ENCODE data around the gene RPS6KB2.
A peak's percentile ranks its signal among the peaks of the same experiment; 100 is the strongest.

RPS6KB2 gene

DNA sequence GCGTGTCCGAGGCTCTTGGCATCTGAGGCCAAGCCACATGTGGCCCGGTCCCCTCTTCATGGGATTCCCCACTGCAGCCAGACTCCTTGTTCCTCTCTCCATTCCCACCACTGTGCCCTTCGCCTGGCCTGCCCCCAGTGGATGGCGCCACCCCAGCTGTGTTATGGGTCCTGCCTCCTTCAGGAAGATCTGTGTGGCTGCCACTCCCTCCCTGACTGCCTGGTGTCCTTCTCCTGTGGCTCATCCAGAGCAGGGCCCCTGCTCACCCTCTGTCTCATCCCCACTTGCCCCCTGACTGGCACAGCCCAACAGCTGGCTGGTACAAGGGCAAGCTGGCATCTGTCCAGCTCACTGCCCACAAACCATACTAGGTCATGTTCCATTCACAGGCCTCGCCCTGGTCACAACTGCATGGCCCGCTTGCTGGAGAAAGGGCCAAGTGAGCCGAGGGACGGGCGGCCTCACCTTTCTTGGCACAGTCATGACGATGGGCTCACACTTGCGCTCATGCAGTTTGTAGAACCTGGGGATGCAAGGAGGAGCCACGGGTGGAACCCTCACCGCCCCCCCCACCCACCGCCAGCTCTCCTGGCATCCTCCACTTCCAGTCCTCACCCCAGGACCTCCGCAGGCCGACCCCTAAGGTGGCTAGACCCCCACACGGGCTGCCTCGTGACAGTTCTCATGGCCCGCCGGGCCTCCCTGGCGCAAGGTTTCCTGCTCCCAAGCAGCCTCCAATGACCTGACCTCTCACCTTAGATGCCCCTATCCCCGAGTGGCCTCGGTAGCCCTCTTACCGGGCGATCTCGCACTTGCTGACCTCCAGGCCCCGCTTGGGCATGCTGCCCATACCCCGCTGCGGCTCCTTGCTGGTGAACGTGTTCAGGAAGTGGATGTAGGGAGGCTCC is 11.3 kb downstream of the RPS6KB2 start:
- Histone ChIP-seq H3K27ac (ENCODE audit: low read depth, low read length) (no peak overlapping the region), H3K4me3 (ENCODE audit: low read depth, low read length) (no peak overlapping the region)

DNA sequence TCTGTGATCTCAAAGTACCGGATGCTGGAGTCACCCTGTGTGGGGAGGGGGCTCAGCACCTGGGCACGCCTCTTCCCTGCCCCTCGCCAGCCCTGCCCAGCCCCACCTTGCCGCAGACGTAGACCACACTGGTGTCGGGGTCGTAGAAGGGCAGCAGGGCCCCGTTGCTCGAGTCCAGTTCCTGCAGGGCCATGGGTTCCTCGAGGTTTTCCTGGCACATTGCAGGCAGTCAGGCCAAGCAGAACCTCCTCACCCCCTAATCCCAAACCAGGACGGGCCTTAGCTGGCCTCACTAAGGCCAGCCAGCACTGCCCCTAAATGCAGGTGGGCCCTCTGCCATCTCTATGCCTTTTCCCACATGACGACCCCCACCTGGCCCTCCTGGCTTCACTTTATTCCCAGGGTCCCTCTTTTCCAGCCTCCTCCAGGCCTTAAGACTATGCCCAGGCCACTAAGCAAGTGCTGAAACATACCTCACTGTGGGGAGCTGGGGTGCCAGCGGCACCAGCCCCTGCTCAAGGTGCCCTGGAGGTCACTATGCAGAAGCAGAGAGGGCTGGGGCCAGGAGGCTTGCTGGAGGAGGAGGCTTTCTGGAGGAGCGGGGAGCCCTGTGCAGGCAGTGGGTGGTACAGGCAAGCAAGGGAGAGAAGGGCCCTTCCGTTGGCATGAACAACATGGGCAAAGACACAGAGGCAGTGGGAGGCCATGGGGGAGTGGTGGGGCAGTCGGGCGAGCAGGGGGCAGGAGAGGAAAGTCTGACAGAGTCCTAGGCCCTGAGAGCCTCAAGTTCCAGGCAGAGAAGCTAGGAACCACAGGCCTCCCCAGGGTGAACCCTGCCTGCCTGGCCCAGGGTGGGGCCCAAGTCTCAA is 12.2 kb downstream of the RPS6KB2 start:
- peaks cover 7% of the 10 kb centered on the region for H3K4me1 ChIP-seq (ENCODE audit: control insufficient read depth, insufficient read depth, low read length, unreplicated experiment)

More for the DNA sequence above, 11.3 kb downstream of the RPS6KB2 start:
- Histone ChIP-seq H2AFZ (ENCODE audit: low read length, unreplicated experiment) (no peak overlapping the region), H3K4me1 (ENCODE audit: control insufficient read depth, insufficient read depth, low read length, unreplicated experiment) (peaks cover 7% of the 10 kb centered on the region), H3K79me2 (ENCODE audit: control insufficient read depth, insufficient read depth, low read length, unreplicated experiment) (peaks cover 6% of the 10 kb centered on the region), H3K36me3 (ENCODE audit: insufficient read depth, low read length) (no peaks in the 10 kb centered on the region), H3K27me3 (ENCODE audit: insufficient read depth, low read length) (no peaks in the 10 kb centered on the region)

DNA sequence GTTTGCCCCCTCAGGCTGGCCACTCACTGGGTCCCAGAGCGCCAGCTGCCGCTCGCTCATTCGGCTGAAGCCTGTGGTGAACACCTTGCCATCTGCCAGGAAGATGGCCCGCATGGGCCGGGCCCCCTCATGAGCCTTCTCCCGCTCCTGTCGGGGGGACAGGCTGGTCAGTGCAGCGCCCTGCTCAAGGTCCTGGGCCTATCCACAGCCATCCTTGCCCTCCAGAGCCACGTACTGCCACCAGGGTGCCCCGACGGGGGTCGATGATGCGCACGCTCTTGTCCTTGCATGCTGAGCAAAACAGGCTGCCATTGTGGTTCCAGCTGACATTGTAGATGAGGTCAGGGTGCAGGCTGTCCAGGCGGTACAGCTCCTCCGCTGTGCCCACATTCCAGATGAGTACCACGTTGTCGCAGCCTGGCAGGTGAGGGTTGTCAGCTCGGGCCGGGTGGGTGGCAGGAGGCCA is 12.8 kb downstream of the RPS6KB2 start:
- no peak overlapping the region for H2AFZ ChIP-seq (ENCODE audit: low read length, unreplicated experiment)
- H3K79me2 ChIP-seq (ENCODE audit: control insufficient read depth, insufficient read depth, low read length, unreplicated experiment): peaks cover 6% of the 10 kb centered on the region
- H3K27me3 ChIP-seq (ENCODE audit: insufficient read depth, low read length): no peaks in the 10 kb centered on the region
- no peak overlapping the region for H3K27ac ChIP-seq (ENCODE audit: low read depth, low read length)
- peaks cover 7% of the 10 kb centered on the region for H3K4me1 ChIP-seq (ENCODE audit: control insufficient read depth, insufficient read depth, low read length, unreplicated experiment)
- no peak overlapping the region for H3K4me3 ChIP-seq (ENCODE audit: low read depth, low read length)
- H3K36me3 ChIP-seq (ENCODE audit: insufficient read depth, low read length): no peaks in the 10 kb centered on the region

More for the DNA sequence above, 12.2 kb downstream of the RPS6KB2 start:
- no peak overlapping the region for H2AFZ ChIP-seq (ENCODE audit: low read length, unreplicated experiment)
- H3K36me3 ChIP-seq (ENCODE audit: insufficient read depth, low read length): no peaks in the 10 kb centered on the region
- no peak overlapping the region for H3K27ac ChIP-seq (ENCODE audit: low read depth, low read length)
- H3K79me2 ChIP-seq (ENCODE audit: control insufficient read depth, insufficient read depth, low read length, unreplicated experiment): peaks cover 6% of the 10 kb centered on the region
- no peak overlapping the region for H3K4me3 ChIP-seq (ENCODE audit: low read depth, low read length)
- H3K27me3 ChIP-seq (ENCODE audit: insufficient read depth, low read length): no peaks in the 10 kb centered on the region

DNA sequence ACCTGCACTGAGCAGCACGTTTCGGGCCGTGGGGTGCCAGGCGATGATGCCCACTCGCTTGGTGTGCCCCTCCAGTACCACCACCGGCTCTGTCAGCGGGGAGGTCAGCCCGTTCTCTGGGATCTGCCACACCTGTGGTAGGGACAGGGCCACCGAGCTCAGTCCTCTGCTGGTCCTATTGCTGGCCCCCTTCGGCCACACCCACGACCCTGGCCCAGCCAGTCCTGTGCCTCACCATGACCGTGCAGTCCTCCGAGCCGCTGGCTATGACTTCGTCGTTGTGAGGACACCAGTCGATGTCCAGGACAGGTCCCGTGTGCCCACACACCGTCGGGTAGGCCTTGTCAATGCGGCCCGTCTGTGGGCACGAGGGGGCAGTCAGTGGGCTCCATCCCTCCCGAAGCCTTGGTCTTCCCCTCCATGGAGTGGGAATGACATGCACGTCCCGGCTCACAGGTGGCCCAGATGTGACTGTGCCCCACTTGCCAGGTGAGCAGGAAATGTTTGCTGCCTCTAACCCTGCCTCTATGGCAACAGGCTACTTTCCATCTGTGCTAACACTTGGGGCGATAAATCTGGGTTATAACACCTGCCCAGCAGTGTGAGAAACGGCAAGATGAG is 13.5 kb downstream of the RPS6KB2 start:
- Histone ChIP-seq H3K27ac (ENCODE audit: low read depth, low read length) (no peak overlapping the region), H2AFZ (ENCODE audit: low read length, unreplicated experiment) (no peak overlapping the region), H3K79me2 (ENCODE audit: control insufficient read depth, insufficient read depth, low read length, unreplicated experiment) (peaks cover 6% of the 10 kb centered on the region), H3K4me3 (ENCODE audit: low read depth, low read length) (peak overlapping the region; percentile 98; the same call in 1 of the 2 replicates), H3K27me3 (ENCODE audit: insufficient read depth, low read length) (no peaks in the 10 kb centered on the region), H3K4me1 (ENCODE audit: control insufficient read depth, insufficient read depth, low read length, unreplicated experiment) (peaks cover 7% of the 10 kb centered on the region), H3K36me3 (ENCODE audit: insufficient read depth, low read length) (no peaks in the 10 kb centered on the region)

DNA sequence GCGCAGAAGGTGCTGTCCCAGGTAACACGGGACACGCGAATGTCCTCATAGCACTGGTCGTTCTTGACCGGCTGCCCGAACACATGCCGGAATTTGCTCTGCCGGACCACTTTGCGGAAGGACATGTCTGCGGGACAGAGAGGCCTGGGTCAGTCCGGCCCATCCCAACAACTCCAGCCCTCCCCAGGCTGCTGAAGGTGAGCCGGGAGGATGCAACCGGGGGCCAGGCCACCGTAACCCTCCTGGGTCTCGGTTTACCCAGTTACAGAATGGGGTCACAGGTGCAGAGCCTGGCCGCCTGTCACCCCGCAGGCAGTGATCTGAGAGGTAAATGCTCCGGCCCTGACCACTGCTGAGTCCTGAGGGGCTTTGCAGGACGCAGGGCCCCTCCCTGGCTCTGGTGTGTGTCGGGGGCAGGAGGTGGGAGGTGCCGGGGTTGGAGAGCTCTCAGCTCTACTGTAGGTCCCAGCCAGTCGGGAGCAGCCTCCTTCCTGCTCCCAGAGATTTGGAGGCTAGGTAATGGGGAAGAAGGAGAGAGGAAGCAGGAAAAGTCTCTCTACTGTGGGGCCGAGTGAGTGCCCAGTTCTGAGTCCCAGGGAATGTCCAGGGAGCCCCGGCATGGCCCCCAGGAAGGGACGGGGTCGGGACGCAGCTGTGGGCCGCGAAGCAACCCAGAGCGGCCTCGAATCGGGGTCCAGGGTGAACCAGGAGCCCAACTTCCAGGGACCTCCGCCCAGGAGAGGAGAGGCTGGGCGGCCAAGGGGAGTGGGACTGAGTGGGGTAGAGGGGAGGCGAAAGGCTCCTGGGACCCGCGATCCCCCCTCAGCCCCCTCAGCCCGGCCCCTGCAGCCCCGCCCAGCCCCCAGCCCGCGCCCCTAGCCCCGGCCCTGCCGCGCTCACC is 14.5 kb downstream of the RPS6KB2 start:
- H3K79me2 ChIP-seq (ENCODE audit: control insufficient read depth, insufficient read depth, low read length, unreplicated experiment): peaks cover 6% of the 10 kb centered on the region
- peak overlapping the region; percentile 98 for H3K4me3 ChIP-seq (ENCODE audit: low read depth, low read length)
- peak overlapping the region; percentile 41 for H3K27ac ChIP-seq (ENCODE audit: low read depth, low read length)
- H2AFZ ChIP-seq (ENCODE audit: low read length, unreplicated experiment): no peak overlapping the region
- H3K4me1 ChIP-seq (ENCODE audit: control insufficient read depth, insufficient read depth, low read length, unreplicated experiment): peaks cover 7% of the 10 kb centered on the region
- H3K27me3 ChIP-seq (ENCODE audit: insufficient read depth, low read length): no peaks in the 10 kb centered on the region
- H3K36me3 ChIP-seq (ENCODE audit: insufficient read depth, low read length): no peaks in the 10 kb centered on the region

DNA sequence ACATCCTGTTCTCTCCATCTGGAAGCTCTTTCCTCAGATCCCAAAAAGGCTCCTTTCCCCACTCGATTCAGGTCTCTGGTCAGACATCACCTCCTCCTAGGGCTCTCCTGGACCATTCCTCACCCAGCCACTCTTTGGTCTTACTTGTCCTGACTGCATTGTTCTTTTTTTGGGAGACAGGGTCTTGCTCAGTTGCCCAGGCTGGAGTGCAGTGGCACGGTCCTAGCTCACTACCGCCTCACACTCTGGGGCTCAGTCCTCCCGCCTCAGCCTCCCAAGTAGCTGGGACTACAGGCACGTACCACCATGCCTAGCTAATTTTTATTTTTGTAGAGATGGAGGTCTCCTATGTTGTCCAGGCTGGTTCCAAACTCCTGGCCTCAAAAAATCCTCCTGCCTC is 17.2 kb downstream of the RPS6KB2 start:
- Histone ChIP-seq H2AFZ (ENCODE audit: low read length, unreplicated experiment) (no peak overlapping the region), H3K27me3 (ENCODE audit: insufficient read depth, low read length) (no peaks in the 10 kb centered on the region), H3K4me1 (ENCODE audit: control insufficient read depth, insufficient read depth, low read length, unreplicated experiment) (peaks cover 7% of the 10 kb centered on the region), H3K79me2 (ENCODE audit: control insufficient read depth, insufficient read depth, low read length, unreplicated experiment) (peaks cover 6% of the 10 kb centered on the region), H3K27ac (ENCODE audit: low read depth, low read length) (no peak overlapping the region), H3K4me3 (ENCODE audit: low read depth, low read length) (no peak overlapping the region), H3K36me3 (ENCODE audit: insufficient read depth, low read length) (no peaks in the 10 kb centered on the region)

DNA sequence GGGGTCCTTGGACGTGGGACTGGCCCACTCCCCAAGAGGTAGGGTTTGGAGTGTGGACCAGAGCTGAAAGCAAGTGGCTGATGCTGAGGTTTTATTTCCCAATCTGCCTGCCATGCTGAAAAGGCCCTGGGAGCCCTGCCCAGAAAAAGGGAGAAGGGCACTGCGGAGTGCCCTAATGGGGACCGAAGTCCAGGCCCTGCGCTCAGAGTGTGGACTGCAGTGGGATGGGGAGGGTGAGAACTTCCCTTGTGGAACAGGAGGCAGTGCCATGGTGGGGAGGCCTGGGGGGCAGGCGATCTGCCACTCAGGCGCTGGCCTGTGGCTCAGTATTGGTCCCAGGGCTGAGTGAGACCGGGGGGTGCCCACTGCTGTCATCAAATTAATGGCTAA is 19.9 kb downstream of the RPS6KB2 start:
- H3K36me3 ChIP-seq (ENCODE audit: insufficient read depth, low read length): no peaks in the 10 kb centered on the region
- no peaks in the 10 kb centered on the region for H3K27me3 ChIP-seq (ENCODE audit: insufficient read depth, low read length)
- H3K4me3 ChIP-seq (ENCODE audit: low read depth, low read length): no peak overlapping the region
- H2AFZ ChIP-seq (ENCODE audit: low read length, unreplicated experiment): no peak overlapping the region
- H3K4me1 ChIP-seq (ENCODE audit: control insufficient read depth, insufficient read depth, low read length, unreplicated experiment): no peaks in the 10 kb centered on the region
- H3K79me2 ChIP-seq (ENCODE audit: control insufficient read depth, insufficient read depth, low read length, unreplicated experiment): no peaks in the 10 kb centered on the region
- H3K27ac ChIP-seq (ENCODE audit: low read depth, low read length): no peak overlapping the region

DNA sequence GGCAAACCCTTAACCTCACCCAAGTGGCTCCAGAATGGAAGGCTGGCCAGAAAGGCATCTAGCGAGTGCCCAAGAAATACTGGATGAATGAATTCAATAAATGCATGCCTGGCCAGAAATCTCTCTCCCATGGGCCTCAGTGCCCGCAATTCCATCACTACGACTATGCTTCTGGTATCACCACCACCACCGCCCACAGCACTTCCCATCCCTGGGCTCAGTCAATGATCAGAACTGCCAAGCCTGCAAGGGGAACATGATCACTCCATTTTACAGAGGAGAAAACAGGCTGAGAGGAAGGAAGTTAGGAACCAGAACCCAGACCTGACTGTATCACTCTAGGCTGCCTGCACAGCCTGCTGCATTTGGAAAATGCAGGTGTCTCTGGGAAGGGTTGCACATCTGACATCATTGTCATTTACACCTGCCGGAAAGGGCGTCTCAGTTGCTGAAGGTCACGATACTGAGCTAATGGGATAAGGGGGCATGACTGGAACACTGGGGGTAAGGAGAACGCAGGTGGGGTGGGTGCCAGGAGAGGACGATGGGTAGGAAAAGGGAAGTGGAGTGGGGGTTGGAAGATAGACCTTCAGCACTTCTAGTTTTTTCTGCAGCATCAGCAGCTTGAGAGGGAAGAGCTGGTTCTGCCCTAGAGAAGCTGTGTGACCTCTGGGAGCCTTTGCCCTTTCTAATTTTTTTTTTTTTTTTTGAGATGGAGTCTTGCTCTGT is 21.0 kb downstream of the RPS6KB2 start:
- H3K79me2 ChIP-seq (ENCODE audit: control insufficient read depth, insufficient read depth, low read length, unreplicated experiment): no peaks in the 10 kb centered on the region
- H3K4me3 ChIP-seq (ENCODE audit: low read depth, low read length): no peak overlapping the region
- no peaks in the 10 kb centered on the region for H3K4me1 ChIP-seq (ENCODE audit: control insufficient read depth, insufficient read depth, low read length, unreplicated experiment)
- no peaks in the 10 kb centered on the region for H3K36me3 ChIP-seq (ENCODE audit: insufficient read depth, low read length)
- H3K27me3 ChIP-seq (ENCODE audit: insufficient read depth, low read length): no peaks in the 10 kb centered on the region
- no peak overlapping the region for H3K27ac ChIP-seq (ENCODE audit: low read depth, low read length)
- H2AFZ ChIP-seq (ENCODE audit: low read length, unreplicated experiment): no peak overlapping the region

DNA sequence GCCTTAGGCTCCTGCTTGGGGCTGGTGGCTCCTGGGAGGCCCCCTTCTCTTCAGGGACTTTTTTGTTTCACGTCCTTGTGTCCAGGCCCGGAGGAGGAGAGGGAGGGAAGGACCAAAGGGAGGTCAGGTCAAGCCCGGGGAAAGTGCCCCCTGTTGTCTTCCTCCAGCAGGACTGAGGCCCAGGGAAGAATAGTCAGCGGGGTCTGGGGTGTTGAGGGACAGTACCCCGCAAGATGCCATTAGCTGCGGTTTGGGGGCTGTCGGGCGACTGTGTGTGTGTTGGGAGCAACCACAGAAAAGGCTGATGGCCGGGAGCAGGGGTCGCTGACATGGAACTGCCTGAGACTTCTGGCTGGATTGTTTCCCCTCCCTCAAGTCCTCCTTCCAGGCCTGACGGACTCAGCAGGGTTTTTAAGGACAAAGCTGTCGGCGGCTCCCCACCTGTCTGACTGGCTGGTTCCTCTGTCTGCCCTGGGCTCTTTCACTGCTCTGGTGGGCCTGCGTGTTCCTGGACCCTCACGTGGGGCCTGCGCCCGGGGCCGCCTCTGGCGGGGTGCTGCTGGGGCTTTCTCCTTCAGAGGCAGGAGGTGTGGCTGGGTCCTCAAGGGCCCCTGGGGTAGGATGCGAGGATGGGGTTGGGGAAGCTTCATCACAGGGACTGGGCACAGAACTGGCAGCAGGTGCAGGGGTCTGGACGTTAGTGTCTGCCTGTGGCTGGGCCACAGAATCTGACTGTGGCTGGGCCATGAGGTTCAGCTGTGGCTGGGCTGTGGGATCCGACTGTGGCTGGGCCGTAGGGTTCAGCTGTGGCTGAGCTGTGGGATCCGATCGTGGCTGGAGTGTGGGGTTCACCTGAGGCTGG is 22.7 kb downstream of the RPS6KB2 start:
- Histone ChIP-seq H3K4me1 (ENCODE audit: control insufficient read depth, insufficient read depth, low read length, unreplicated experiment) (no peaks in the 10 kb centered on the region), H2AFZ (ENCODE audit: low read length, unreplicated experiment) (no peak overlapping the region), H3K27ac (ENCODE audit: low read depth, low read length) (no peak overlapping the region), H3K79me2 (ENCODE audit: control insufficient read depth, insufficient read depth, low read length, unreplicated experiment) (no peaks in the 10 kb centered on the region), H3K27me3 (ENCODE audit: insufficient read depth, low read length) (no peaks in the 10 kb centered on the region), H3K36me3 (ENCODE audit: insufficient read depth, low read length) (no peaks in the 10 kb centered on the region), H3K4me3 (ENCODE audit: low read depth, low read length) (no peak overlapping the region)
